GM19193 (cell line): ENCODE data around the gene INPP4B.

Experiments used
- POLR2A ChIP-seq: IDR thresholded peaks from 4 replicates; pipeline ENCODE4 v1.6.1; 2011; ENCODE audit not compliant: insufficient read depth, insufficient read length; ENCODE audit errors: extremely low read depth

INPP4B gene

DNA sequence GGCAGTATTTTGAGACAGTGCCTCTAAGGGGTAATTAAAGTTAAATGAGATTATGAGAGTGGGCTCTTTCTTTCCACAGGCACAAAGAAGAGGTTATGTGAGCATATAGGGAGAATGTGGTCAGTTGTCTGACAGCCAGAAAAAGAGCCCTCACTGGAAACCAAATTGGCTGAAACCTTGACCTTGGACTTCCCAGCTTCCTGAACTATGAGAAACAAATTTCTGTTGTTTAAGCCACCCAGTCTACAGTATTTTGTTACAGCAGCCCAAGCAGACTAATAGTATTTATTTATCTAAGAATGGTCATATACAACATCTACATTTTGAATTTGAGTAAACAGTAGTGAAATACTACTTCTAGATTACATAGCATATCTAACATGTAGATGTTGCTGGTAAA lies 736.0 kb downstream of the INPP4B start:
- no peak for TF ChIP-seq POLR2A

GRCh38 chr4:142104041-142104440 lies 742.1 kb downstream of the INPP4B start:
- TF ChIP-seq POLR2A, result no peak

DNA sequence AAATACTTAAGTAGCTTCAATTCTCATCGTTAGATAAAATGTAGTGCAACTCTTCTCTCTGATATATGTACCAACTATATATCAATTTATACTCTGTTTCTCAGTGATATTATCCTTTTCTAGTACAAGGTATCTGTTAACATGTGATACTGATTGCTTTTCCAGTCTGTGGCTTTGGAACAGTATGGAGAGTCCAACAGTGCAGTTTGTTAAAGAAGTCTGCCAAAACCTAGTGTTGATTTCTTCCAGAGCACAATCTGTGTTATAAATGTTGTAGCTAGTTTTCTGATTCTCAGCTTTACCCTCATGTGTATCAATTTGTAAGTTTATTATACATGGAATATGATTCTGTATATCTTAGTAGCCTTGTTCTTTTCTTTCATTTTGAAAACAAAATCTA lies 744.7 kb downstream of the INPP4B start:
- no peak for TF ChIP-seq POLR2A

DNA sequence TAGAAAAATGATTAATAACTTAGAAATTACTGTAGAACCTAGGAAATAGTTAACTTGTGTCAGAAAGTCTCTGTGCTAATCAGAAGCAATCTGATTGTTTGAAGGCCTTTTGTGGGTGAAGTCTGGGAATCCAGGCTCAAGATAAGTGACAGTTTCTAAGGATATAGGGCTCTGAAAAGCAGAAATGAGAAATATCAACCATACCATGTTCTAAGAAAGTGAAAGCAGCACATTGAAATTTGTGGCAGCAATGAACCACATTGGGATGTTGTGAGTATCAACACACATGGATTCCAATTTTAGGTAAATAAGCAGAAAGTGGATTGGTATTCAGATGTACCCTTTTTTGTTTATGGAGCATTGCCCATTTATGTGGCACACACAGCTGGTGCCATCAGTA lies 745.2 kb downstream of the INPP4B start:
- TF ChIP-seq POLR2A, result no peak

DNA sequence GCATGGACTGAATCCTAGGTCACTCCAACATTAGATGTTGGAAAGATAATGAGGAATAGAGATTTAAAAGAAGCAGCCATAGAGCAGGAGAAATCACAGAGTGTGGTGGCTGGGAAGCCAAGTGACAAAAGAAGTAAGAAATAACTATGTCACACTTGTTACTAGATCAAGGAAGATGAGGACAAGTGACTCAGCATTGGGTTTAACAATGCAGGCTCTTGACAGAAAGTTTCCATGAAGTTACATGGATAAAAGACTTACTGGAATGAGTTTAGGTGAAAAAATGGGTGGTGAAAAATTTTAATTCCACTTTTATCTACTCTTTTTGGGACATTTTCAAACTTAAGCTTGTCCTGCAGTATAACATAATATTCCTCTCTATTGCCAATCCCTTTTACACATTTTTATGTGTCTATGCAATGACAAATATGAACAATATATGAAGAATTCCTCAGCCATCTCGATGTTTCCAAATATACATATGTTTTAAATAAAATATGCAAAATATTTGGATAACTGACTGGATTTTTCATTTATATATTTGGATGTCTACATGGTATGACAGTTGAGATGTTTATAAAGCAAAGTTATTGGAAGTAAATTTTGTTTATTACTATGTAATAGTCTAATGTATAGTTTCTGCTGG lies 747.1 kb downstream of the INPP4B start:
- TF ChIP-seq POLR2A, result no peak

- TF ChIP-seq POLR2A, result no peak
Measured at GRCh38 chr4:142098380-142098779, 747.7 kb downstream of the INPP4B start.

DNA sequence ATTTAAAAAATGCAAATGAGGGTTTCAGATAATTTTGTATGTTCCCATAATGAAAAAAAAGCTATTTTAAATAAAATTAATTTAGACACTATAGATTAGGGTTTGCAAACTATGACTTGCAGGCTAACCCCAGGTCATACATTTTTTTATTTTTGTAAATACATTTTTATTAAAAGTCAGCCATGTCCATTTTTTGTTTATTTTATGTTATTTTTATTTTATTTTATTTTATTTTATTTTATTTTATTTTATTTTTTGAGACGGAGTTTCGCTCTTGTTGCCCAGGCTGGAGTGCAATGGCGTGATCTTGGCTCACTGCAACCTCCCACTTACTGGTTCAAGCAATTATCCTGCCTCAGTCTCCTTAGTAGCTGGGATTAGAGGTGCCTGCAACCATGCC lies 749.1 kb downstream of the INPP4B start:
- TF ChIP-seq POLR2A, result no peak

DNA sequence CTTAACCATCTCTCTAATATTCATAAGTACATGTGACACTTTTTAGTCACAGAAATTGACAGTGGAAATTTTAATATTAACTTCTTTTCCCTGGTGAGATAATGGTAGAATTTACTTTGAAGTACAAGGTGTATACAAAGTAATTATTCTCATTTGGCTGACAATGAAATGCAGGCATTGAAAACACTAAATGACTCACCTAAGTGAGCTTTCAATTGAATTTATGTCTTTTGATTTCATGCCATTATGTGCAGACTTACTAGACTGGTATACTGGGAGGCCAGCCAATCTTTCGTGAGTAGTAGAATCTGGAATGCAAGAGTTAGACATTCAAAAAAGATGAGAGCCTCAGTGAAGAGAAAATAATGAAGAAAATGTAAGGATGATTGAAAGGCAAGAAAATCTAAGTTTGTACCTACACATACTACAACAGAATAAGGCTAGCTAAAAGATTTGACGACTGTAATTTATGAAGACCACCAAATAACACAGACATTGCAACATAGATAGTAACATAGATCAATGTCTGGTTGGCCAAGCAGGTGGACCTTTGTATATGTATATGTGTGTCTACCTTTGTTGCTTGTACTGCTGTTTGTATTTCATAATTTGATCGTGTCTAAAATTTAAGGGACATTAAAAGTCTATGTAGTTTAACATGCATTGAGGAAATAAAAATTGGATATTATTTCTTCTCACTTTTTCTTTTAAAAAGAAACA lies 750.1 kb downstream of the INPP4B start:
- TF ChIP-seq POLR2A, result no peak

DNA sequence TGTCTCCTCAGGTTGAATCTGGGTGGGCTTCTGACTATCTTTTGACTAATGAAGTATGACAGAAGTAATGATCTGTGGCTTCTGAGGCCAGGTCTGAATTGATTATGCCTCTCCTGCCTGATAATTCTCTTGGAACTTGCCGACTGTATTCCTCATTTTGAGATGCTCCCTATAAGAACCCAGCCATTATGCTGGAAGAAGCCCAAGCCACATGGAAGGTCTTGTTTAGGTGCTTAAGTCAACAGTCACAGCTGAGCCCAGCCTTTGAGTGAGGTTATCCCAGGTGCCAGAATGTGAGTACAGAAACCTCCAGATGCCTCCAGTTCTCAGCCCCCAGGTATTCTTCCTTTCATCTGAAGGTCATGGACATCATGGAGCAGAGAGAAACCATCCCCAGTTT lies 753.2 kb downstream of the INPP4B start:
- no peak for TF ChIP-seq POLR2A

- TF ChIP-seq POLR2A, result no peak
Measured at GRCh38 chr4:142091691-142092182, 754.4 kb downstream of the INPP4B start.

DNA sequence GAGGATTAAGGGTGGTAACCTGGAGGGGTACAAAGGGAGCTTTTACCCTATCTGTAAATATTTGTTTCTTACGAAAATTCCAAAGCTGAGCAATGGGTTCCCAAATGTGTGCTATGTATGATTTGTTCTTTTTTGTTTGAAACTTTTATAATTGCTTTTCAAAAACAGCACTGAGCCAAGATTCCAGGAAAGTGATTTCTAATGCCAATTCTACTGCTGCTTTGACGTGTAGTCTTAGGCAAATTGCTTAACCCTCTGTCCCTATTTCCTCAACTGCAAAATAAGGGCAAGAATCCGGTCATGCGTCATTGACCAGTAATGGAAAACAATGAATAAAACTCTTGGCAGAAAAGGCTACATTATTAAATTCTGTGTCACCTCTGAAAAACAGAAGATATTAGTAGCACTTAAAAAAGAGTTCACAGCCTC lies 755.0 kb downstream of the INPP4B start:
- no peak for TF ChIP-seq POLR2A

GRCh38 chr4:142088906-142089305 lies 757.2 kb downstream of the INPP4B start:
- TF ChIP-seq POLR2A, result no peak

DNA sequence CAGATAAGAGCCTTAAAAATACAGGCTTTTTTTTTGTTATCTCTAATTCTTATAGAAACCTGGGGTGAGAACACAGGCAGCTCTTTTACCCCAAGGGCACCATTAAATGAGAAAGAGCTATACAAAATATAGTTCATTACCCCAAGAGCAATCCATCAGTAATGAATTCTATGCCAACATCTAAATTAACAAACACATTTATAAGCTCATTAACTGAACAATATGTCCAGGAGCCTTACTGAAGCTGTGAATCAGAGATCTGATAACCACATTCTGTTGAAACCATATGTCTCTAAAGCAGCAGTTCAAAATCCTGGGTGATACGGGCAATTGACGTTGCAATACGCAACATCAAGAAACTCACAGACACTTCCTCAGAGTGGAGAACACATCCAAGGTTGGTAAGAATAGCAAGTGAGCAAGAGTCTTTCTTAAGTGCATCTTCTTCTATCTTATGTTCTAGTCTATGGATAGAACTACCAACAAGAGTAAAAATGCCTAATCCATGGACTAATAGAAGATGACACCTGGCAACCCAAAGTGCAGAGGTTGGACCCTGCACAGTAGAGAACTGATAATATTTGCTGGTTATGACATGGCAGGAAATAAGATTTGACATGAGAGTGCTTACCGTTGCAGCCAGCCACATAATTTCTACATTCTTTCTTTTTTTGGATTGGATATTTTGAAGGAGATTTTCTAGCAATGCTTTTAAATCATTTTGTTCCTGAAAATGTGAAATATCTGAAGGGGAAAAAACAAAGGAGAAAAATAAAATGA lies 760.4 kb downstream of the INPP4B start:
- no peak for TF ChIP-seq POLR2A

- no peak for TF ChIP-seq POLR2A
Measured at GRCh38 chr4:142083264-142083663, 762.8 kb downstream of the INPP4B start.

GRCh38 chr4:142081025-142081424 lies 765.1 kb downstream of the INPP4B start:
- no peak for TF ChIP-seq POLR2A

DNA sequence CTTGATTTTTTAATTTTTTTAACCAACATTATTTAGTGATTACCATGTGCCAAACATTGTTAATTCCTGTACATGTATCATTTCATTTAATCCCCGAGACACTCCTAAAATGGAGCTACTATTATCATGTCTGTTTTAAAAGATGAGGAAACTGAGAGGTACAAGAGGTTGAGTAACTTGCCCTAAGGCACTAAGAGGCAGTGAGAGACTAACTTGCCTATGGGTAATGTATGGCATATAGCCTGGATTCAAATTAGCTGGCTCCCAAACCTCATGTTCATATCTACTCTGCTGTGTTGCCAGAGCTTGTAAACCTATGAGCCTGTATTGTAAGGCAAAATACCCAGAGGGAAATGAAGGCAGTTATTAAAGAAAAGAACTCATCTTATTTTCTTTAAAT lies 766.1 kb downstream of the INPP4B start:
- no peak for TF ChIP-seq POLR2A

DNA sequence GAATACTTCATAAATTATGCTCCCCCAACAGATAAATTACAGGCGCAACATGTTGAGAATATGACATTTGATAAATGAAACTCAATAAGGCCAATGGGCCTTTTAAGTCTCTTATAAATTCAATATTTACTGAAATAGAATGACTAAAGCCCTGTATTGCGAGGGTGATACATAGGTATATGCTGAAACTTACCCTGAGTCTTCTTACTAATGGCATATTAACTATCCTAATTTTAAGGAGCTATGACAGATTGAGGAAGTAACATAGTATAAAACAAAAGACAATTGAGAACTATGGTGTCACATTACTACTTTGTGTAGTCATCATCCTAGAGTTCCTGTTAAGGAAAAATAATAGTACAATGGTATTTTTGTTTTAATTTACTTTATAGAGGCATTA lies 769.1 kb downstream of the INPP4B start:
- TF ChIP-seq POLR2A, result no peak
